DMS53 treated with DMSO at 0.1 percent for 48 hours (cell line): ENCODE measurements around the gene PARVG.
"Not testable (repeated sequence)": the region's sequence is repeated elsewhere in the genome, so short reads cannot be mapped to it uniquely, and the experiment has no call there.

Source experiments
- DNase-seq: peaks from one replicate; lab custom pipeline; 2025; ENCODE audit not compliant: unreplicated experiment; lab: John Stamatoyannopoulos, UW

PARVG gene

DNA sequence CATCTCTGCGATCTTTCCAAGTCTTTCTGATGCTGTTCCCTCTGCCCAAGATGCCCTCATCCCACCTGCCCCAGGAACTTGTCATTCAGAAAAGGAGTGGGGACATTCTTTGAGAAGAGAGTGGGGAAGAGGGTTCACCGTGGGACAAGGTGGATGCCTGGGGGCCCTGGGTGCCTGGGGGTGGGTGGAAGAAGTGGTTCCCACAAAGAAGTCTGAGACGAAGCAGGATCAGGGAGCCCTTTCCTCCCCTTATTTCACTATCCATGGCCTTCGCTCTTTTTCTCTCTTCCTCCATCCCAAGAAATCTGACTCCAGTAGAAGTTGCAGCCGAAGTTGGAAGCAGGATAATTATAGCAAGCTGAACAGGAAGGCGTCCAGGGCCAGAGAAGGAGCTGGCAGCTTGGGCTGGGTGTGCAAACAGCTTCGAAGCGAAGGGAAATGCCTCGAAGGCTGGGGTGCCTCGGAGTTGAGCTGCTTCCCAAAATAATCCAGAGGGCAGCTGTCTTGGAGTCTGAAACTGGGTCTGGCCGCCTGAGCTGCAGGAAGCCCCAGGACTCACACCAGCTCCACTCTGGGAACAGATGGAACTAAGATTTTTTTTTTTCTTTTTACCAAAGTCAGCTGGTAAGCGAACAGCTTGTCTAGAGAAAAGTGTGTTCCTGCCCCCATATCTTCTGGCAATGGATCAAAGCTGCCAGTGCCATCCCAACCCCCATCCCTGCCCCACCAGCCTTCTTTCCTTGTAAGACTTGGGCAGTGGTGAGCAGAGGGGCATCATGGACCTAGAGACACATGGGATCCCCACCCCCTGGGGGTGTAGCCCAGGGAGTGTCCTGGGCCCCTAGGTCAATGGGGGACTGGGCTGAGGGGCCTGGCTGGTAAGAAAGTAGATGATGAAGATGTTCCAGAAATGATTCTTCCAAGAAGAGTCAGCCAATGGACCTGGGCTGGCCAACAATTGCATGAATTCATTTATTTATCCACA lies 31.5 kb downstream of the PARVG start:
- DNase-seq: no peak

DNA sequence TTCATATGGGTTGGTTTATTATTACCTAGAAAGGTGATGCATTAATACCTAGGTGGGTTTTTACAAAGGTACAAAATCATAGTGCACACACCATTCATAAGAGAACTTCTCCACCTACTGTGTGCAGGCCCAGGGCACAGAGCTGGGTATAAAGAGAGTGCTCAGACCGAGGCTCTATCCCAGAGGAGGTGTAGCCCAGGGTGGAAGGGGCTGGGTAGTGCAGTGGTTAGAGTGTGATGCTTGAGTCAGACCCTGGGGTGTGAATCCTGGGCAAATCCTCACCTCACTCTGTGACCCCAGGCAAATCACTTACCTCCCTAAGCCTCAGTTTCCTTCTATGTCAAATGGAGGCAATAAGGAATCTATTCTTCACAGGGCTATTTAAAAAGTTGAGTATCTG lies 32.2 kb downstream of the PARVG start:
- DNase-seq: no peak

GRCh38 chr22:44213489-44214043 lies 32.8 kb downstream of the PARVG start:
- no peak for DNase-seq

GRCh38 chr22:44214187-44214586 lies 33.5 kb downstream of the PARVG start:
- no peak for DNase-seq

DNA sequence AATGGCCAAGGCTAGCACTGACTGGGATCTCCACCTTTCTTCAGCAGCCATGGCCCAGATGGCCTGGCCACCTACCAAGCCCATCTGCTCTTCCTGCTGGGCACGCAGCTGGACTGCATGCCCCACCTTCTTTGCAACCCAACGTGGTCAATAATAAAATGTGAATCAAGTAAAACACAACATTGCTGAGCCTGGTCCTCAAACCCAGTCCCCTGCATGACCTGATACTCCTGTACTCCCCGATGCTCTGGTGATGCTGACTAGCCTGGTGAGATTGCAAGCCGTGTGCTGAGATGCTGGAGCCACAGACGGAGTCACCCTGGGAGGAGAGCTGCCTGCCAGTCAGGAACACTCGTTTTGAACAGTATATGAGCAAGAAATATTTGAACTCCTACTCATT lies 34.0 kb downstream of the PARVG start:
- DNase-seq: no peak

- no peak for DNase-seq
These were observed 34.6 kb downstream of the PARVG start for GRCh38 chr22:44215287-44215686.

- DNase-seq: no peak
These were observed 36.6 kb downstream of the PARVG start for GRCh38 chr22:44217346-44217745.

- no peak for DNase-seq
These were observed 37.3 kb downstream of the PARVG start for GRCh38 chr22:44218071-44218470.

- no peak for DNase-seq
These were observed 38.6 kb downstream of the PARVG start for GRCh38 chr22:44219101-44219870.

GRCh38 chr22:44220727-44221680 lies 40.3 kb downstream of the PARVG start:
- no peak for DNase-seq

DNA sequence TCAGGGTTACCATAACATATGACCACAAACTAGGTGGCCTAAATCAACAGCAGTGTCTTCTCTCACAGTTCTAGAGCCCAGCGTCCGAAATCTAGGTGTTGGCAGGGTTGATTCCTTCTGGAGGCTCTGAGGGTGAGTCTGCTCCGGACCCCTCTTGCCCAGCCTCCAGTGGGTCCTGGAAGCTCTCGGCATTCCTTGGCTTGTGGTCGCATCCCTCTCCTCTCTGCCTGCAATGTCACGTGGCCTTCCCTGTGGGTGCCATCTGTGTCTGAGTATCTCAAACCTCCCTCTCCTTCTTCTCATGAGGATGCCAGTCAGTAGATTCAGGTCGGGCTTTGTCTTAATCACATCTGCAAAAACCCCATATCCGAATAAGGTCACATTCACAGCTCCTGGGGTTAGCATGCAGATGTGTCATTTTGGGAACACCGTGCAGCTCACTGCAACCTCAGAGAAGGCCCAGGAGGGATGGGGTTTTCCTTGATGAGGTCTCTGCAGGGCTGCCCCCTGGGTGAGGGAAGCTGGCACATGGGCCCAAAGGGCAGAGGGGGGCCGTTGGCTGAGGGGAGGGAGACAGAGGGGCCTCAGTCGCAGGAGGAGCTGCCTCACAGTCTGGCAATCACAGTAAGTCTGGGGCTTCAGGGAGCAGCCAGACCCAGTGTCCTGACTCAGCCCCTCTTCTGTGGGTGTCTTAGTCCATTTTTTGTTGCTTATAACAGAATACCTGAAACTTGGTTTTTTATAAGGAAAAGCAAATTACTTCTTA lies 41.2 kb downstream of the PARVG start:
- no peak for DNase-seq

DNA sequence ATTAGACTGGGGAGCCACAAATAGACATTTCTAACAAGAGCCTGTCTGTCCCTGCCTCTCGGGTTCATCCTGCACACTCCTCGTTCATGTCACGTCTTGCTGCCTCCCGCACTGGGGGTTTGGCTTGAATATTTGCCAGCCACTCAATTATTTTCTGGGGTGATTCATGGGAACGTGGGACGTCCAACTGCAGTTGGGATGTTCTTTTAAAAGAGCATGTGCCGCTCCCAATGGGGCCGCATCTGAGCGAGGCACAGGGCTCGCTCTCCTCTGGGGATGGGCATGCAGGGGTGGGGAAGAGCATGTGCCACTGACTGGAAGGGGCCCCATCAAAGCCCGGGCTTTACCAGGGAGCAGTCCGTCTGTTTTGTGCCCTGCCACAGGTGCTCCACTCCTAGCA lies 43.4 kb downstream of the PARVG start:
- no peak for DNase-seq

- no peak for DNase-seq
These were observed 44.5 kb downstream of the PARVG start for GRCh38 chr22:44225091-44225689.

- DNase-seq: no peak
These were observed 45.1 kb downstream of the PARVG start for GRCh38 chr22:44225812-44226211.

GRCh38 chr22:44229331-44229730 lies 48.6 kb downstream of the PARVG start:
- no peak for DNase-seq

GRCh38 chr22:44229809-44230208 lies 49.1 kb downstream of the PARVG start:
- no peak for DNase-seq

DNA sequence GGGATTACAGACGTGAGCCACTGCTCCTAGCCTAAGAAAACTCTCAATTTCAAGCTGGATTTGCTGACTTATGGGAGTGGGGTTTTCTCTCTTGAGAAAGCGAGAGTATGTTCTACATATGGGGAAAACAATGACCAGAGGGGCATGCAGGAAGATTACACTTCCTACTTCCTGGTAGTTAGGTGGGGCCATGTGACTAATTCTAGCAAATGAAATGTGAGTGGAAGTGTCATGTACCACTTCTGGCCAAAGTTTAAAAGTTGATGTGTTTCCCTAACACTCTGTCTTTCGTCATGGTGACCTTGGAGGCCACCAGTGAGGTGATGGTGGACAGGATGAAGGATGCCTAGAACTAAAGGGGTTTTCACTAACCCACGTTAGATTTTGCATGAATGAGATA lies 50.5 kb downstream of the PARVG start:
- DNase-seq: no peak

GRCh38 chr22:44234372-44234771 lies 53.6 kb downstream of the PARVG start:
- DNase-seq: not testable (repeated sequence)

DNA sequence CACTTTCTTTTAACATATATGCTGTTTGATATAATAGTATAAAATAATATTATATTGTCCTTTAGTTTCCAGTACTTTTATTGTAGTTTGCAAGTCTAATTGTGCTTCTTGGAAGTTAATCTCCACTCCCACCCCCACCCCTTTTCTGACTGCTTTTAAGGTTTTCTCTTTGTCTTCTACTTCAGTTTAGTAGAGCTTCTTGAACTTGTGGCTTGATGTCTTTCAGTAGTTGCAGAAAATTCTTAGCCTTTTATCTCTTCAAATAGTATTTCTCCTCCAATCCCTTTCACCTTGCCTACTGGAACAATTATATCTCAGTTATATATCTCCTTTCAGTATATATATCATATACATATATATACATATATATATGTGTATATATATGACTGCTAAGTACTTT lies 56.6 kb downstream of the PARVG start:
- no peak for DNase-seq
